ENCODE data around the gene MEPCE. TPM values are rescaled to one million over a fixed set of nuclear protein-coding genes. Genes with fewer than 3 reads are reported as not detected.

MEPCE gene
- total RNA-seq (2022; extraction: Qiagen RNA extraction; ENCODE audit: low read depth), result 41.3 to 51.2 TPM (median 46.2 TPM) in 5 replicates

DNA sequence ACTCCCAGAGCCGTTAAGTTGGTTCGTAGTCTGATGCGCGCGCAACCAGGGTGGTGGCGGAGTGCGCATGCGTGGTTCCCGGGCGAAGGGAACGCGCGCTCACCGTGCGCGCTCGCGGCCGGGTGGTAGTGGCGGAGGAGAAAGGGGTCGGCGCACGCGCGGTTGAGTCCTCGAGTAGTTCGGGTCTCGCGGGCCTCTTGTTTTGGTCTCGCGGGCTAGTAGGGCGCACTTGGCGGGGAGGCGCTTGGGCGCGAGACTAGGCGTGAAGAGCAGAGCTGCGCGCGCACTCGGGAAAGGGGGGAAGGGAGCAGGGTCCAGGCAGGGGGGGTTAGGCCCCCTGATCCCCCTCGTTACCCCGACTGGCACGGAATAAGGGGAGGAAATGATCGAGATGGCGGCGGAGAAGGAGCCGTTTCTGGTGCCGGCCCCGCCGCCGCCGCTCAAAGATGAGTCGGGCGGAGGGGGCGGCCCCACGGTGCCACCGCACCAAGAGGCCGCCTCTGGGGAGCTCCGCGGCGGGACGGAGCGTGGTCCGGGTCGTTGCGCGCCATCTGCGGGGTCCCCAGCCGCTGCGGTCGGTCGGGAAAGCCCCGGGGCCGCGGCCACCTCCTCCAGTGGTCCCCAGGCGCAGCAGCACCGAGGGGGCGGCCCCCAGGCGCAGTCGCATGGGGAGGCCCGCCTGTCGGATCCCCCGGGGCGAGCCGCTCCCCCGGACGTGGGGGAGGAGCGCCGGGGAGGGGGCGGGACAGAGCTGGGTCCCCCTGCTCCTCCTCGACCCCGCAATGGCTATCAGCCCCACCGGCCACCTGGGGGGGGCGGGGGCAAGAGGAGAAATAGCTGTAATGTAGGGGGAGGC, at the start of gene MEPCE:
MEPCE (plus strand) TSS at position 195 of the 856 bp plus-strand sequence; CDS start at position 383, 188 bp downstream.

DNA sequence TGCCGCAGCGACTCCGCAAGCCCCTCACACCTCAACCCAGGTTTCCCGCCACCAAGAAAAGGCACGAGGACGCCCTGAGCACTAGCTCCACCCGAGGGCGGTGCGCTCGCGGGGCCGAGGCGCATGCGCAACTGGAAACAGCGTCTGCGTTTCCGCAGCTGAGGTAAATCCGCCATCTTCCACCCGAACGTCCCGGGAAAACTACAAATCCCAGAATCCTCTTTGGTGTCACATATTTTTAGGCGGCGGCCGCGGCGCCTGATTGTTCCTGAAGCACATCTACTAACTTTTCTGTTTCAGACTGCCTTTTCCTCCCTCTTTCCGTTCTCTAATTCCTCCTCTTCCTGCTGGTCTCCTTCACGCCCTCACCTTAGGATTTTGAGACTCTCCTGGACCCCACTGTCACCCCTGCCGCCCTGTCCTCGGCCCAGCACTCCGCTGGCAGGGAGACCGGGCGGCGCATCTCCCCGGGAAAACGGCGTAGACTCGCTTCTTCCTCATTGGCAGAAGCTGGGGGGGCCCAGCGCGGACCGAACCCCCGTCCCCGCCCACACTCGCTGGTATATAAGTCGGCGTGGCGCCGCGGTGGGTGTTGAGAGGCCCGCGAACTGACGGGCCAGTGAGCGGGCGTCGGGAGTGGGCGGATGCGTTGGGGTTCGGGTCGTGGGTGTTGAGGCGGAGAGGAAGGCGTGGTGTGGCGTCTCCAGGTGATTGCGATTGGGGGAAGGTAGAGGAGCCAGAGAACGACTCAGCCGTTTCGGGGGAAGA, 1.2 kb upstream of the MEPCE start, which contains the start of gene ZCWPW1:
ZCWPW1 (minus strand) TSS at position 505 of the 768 bp plus-strand sequence. CDS start 8,054 bp downstream, outside the sequence.

GRCh38 chr7:100464210-100464660, 34.6 kb downstream of the MEPCE start, which contains the start of gene SPACDR:
Gene SPACDR (minus strand): TSS chr7:100464260. CDS start chr7:100464025, 235 bp downstream.

DNA sequence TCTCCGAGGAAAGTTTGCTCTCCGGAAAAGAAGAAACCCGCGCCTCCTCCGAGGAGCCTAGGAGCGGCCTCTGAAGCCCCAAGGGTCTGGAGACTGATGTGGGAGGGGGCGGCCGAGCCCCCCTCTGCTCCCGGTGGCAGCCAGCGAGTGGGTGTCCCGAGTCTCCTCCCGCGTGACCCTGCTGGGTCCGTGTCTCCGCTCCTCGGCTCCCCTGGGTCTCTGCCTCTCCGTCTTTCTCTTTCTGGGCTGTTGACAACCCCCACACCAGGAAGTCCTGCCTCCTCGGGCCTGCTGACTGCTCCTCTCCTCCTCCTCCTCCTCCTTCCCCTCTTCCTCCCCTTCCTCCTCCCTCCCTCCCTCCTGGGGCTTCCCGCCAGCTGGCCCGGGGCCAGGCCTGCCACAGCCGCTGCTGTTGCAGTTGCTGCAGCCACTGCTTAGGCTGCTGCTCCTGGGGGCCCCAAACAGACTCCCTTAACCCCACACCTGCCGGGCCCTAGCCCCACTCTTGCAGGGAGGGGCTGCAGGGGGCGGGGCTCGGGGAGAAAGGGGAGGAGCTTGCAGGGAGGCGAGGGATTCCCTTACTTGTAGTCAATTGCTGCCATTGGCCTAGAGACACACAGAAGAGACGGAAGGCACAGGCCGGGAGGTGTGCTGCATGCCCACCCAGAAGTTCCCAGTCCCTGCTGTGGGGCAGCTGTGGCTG, 49.5 kb downstream of the MEPCE start, which contains the start of gene TSC22D4:
TSC22D4 (minus strand) TSS at position 257 of the 703 bp plus-strand sequence. CDS start 1,176 bp downstream, outside the sequence.

Other genes with a start within 250 kb of the MEPCE start
- not detected in 5 replicates for gene PVRIG, start 209.9 kb upstream of the MEPCE start, total RNA-seq (2022; extraction: Qiagen RNA extraction; ENCODE audit: low read depth)
- not detected in 5 replicates for gene SPDYE3, start 122.1 kb upstream of the MEPCE start, total RNA-seq (2022; extraction: Qiagen RNA extraction; ENCODE audit: low read depth)
- 25.8 to 35.2 TPM (median 31.2 TPM) in 5 replicates for gene PILRB, start 71.7 kb upstream of the MEPCE start, total RNA-seq (2022; extraction: Qiagen RNA extraction; ENCODE audit: low read depth)
- 4.0 to 6.4 TPM (median 5.4 TPM) in 5 replicates for gene PILRA, start 56.3 kb upstream of the MEPCE start, total RNA-seq (2022; extraction: Qiagen RNA extraction; ENCODE audit: low read depth)
- gene ZCWPW1, start 1.1 kb upstream of the MEPCE start, total RNA-seq (2022; extraction: Qiagen RNA extraction; ENCODE audit: low read depth), result 0.91 to 1.7 TPM (median 1.6 TPM) in 5 replicates
- 34.2 to 53.7 TPM (median 51.8 TPM) in 5 replicates for gene PPP1R35, start 6.7 kb downstream of the MEPCE start, total RNA-seq (2022; extraction: Qiagen RNA extraction; ENCODE audit: low read depth)
- gene SPACDR, start 34.4 kb downstream of the MEPCE start, total RNA-seq (2022; extraction: Qiagen RNA extraction; ENCODE audit: low read depth), result 0.60 to 0.96 TPM (median 0.77 TPM) in 4 of 5 replicates, not detected in the other
- gene TSC22D4, start 49.4 kb downstream of the MEPCE start, total RNA-seq (2022; extraction: Qiagen RNA extraction; ENCODE audit: low read depth), result 30.8 to 38.7 TPM (median 35.0 TPM) in 5 replicates
- 0.77 to 1.3 TPM (median 1.2 TPM) in 5 replicates for gene NYAP1, start 54.1 kb downstream of the MEPCE start, total RNA-seq (2022; extraction: Qiagen RNA extraction; ENCODE audit: low read depth)
- gene AGFG2, start 109.4 kb downstream of the MEPCE start, total RNA-seq (2022; extraction: Qiagen RNA extraction; ENCODE audit: low read depth), result 11.3 to 15.4 TPM (median 12.6 TPM) in 5 replicates
- gene SAP25, start 144.1 kb downstream of the MEPCE start, total RNA-seq (2022; extraction: Qiagen RNA extraction; ENCODE audit: low read depth), result 0.61 to 0.85 TPM (median 0.71 TPM) in 5 replicates
- gene LRCH4, start 156.3 kb downstream of the MEPCE start, total RNA-seq (2022; extraction: Qiagen RNA extraction; ENCODE audit: low read depth), result 10.6 to 16.3 TPM (median 15.0 TPM) in 5 replicates
- gene FBXO24, start 156.5 kb downstream of the MEPCE start, total RNA-seq (2022; extraction: Qiagen RNA extraction; ENCODE audit: low read depth), result 0.14 to 0.60 TPM (median 0.35 TPM) in 5 replicates
- gene PCOLCE, start 172.5 kb downstream of the MEPCE start, total RNA-seq (2022; extraction: Qiagen RNA extraction; ENCODE audit: low read depth), result 6.2 to 12.4 TPM (median 7.8 TPM) in 5 replicates
- 16.2 to 22.1 TPM (median 19.5 TPM) in 5 replicates for gene MOSPD3, start 182.7 kb downstream of the MEPCE start, total RNA-seq (2022; extraction: Qiagen RNA extraction; ENCODE audit: low read depth)
- gene TFR2, start 211.7 kb downstream of the MEPCE start, total RNA-seq (2022; extraction: Qiagen RNA extraction; ENCODE audit: low read depth), result 2.6 to 3.4 TPM (median 2.9 TPM) in 5 replicates
- not detected in 5 replicates for gene ACTL6B, start 226.6 kb downstream of the MEPCE start, total RNA-seq (2022; extraction: Qiagen RNA extraction; ENCODE audit: low read depth)
- gene GNB2, start 243.9 kb downstream of the MEPCE start, total RNA-seq (2022; extraction: Qiagen RNA extraction; ENCODE audit: low read depth), result 165 to 268 TPM (median 251 TPM) in 5 replicates

Data from A549 treated with CpdA at 1 μM for 4 hours (cell line).